A673 (cell line): ENCODE data around the gene SURF1. TPM values are rescaled to one million over a fixed set of nuclear protein-coding genes. Genes with fewer than 3 reads are reported as not detected.

ENCODE experiments used
- BruUV-seq: library from RNA; stranded (reverse); fragments of 400-500 nt; replicated peaks from 2 replicates; lab custom pipeline; 2021; lab: Mats Ljungman, UMichigan
- CTCF ChIA-PET: fragments of 300-600 bp; sonication (Branson Sonifier 250); formaldehyde crosslinking; loops from one replicate; lab custom pipeline; 2022; ENCODE audit warnings: antibody characterized with exemption; lab: Charles Lee
- POLR2A ChIA-PET: fragments of 300-600 bp; sonication (Branson Sonifier 250); formaldehyde crosslinking; loops from one replicate; lab custom pipeline; 2022; ENCODE audit warnings: antibody characterized with exemption; ENCODE audit not compliant: low non-redundant PET; lab: Charles Lee
- DNase-seq: peaks from one replicate; pipeline ENCODE4 v3.0.0-alpha.2; 2015; ENCODE audit warnings: low spot score
- H3K27ac ChIP-seq: fragments of 200-600 bp; sonication (generic); 2 replicates; pipeline ENCODE4 v1.5.1; 2016; ENCODE audit warnings: mixed run types, low read depth, mild to moderate bottlenecking, mixed read lengths, antibody characterized with exemption, low read length; ENCODE audit not compliant: poor library complexity, severe bottlenecking
- H3K27me3 ChIP-seq: fragments of 200-600 bp; sonication (generic); replicated peaks from 2 replicates; pipeline ENCODE4 v1.6.1; 2017; ENCODE audit warnings: mixed run types, low read depth, mild to moderate bottlenecking, mixed read lengths, antibody characterized with exemption, low read length; ENCODE audit not compliant: insufficient read depth, poor library complexity
- H3K36me3 ChIP-seq: fragments of 200-600 bp; sonication (generic); 2 replicates; pipeline ENCODE4 v1.6.1; 2016; ENCODE audit warnings: mixed run types, mild to moderate bottlenecking, mixed read lengths, antibody characterized with exemption, low read length; ENCODE audit not compliant: insufficient read depth, poor library complexity, severe bottlenecking
- H3K4me1 ChIP-seq: fragments of 200-600 bp; sonication (generic); 2 replicates; pipeline ENCODE4 v1.6.1; 2017; ENCODE audit warnings: mixed run types, mild to moderate bottlenecking, mixed read lengths, antibody characterized with exemption, low read length; ENCODE audit not compliant: insufficient read depth, poor library complexity, severe bottlenecking
- H3K4me3 ChIP-seq: fragments of 200-600 bp; sonication (generic); 2 replicates; pipeline ENCODE4 v1.5.1; 2016; ENCODE audit warnings: low read depth, mixed run types, mild to moderate bottlenecking, mixed read lengths, low read length; ENCODE audit not compliant: poor library complexity, severe bottlenecking
- H3K9me3 ChIP-seq: fragments of 200-600 bp; sonication (generic); 2 replicates; pipeline ENCODE4 v1.6.1; 2016; ENCODE audit warnings: mixed run types, low read depth, mild to moderate bottlenecking, mixed read lengths, antibody characterized with exemption, low read length; ENCODE audit not compliant: poor library complexity, severe bottlenecking
- CTCF ChIP-seq: fragments of 300-800, 200-600 bp; sonication (generic); conservative IDR thresholded peaks from 2 replicates; pipeline ENCODE4 v1.5.1; 2017; ENCODE audit warnings: low read depth, mild to moderate bottlenecking, antibody characterized with exemption, low read length, moderate library complexity, mixed read lengths
- EZH2 ChIP-seq: fragments of 200-600 bp; sonication (generic); IDR thresholded peaks from 2 replicates; pipeline ENCODE4 v1.6.1; 2017; ENCODE audit warnings: borderline replicate concordance, low read depth, mild to moderate bottlenecking, mixed read lengths, antibody characterized with exemption, low read length; ENCODE audit not compliant: poor library complexity, severe bottlenecking
- intact Hi-C: fragments of 100-400 bp; cut with micrococcal nuclease; formaldehyde crosslinking; loops from one replicate; pipeline ENCODE4 v1.10.0; 2022; ENCODE audit not compliant: unreplicated experiment
- total RNA-seq: library from RNA; stranded (reverse); gene quantifications from 2 replicates; pipeline ENCODE4 v1.2.3, GENCODE V29; 2021

SURF1 gene
- total RNA-seq, 1 experiment from 2014 or later, result 41.6 TPM

- POLR2A ChIA-PET, result no interaction called here
- H3K36me3 ChIP-seq, result peaks cover 63% of the 10 kb centered on the region
- H3K27ac ChIP-seq, result no peak overlapping the region
- TF ChIP-seq CTCF (no peak), EZH2 (no peak)
- DNase-seq, result no peak
- H3K4me1 ChIP-seq, result peaks cover 3% of the 10 kb centered on the region
- intact Hi-C loops, result no loop called here
- CTCF ChIA-PET, result no interaction called here
- no peaks in the 10 kb centered on the region for H3K27me3 ChIP-seq
- H3K4me3 ChIP-seq, result no peak overlapping the region
- H3K9me3 ChIP-seq, result no peaks in the 10 kb centered on the region
- no TSS peak for BruUV-seq
Observed at GRCh38 chr9:133340916-133341315, 15.4 kb downstream of the SURF1 start.

DNA sequence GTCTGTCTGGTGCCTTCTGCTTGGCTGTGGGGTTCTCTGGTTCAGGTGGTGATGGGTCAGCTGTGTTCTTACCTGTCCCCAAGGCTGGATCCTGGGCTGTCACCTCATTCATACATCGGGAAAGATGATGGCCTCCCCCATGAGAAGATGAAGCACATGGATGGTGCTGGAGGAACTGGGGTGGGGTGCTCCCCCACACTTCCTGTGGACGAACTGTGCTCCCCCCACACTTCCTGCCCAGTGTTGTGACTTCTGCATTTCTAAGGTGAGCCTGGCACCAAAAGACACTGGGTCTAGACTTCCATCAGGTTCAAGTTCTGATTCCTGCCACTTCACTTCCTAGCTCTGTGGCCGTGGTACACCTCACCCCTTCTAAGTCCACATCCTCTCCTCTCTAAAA is 16.0 kb downstream of the SURF1 start:
- Histone ChIP-seq H3K9me3 (no peaks in the 10 kb centered on the region), H3K4me3 (no peak overlapping the region), H3K27me3 (no peaks in the 10 kb centered on the region), H3K4me1 (peaks cover 5% of the 10 kb centered on the region), H3K27ac (no peak overlapping the region), H3K36me3 (peaks cover 56% of the 10 kb centered on the region)
- BruUV-seq, result no TSS peak
- DNase-seq, result no peak
- intact Hi-C loops, result no loop called here
- POLR2A ChIA-PET, result no interaction called here
- CTCF ChIA-PET, result no interaction called here
- TF ChIP-seq CTCF (no peak), EZH2 (no peak)

GRCh38 chr9:133339641-133340040 is 16.6 kb downstream of the SURF1 start:
- BruUV-seq, result no TSS peak
- CTCF ChIA-PET, result no interaction called here
- Histone ChIP-seq H3K9me3 (no peaks in the 10 kb centered on the region), H3K27ac (no peak overlapping the region), H3K4me3 (no peak overlapping the region), H3K4me1 (peaks cover 11% of the 10 kb centered on the region), H3K27me3 (no peaks in the 10 kb centered on the region), H3K36me3 (peaks cover 55% of the 10 kb centered on the region)
- TF ChIP-seq CTCF, result no peak
- no peak for TF ChIP-seq EZH2
- POLR2A ChIA-PET, result no interaction called here
- intact Hi-C loops, result no loop called here
- DNase-seq, result no peak
